ENCODE measurements around the gene SLC66A3. TPM values are rescaled to one million over a fixed set of nuclear protein-coding genes. Genes with fewer than 3 reads are reported as not detected.

SLC66A3 gene
- total and polyA plus RNA-seq, 2 donors (not counting 1 experiment from before 2014, with no cell fraction given) = 23.7 to 32.4 TPM

DNA sequence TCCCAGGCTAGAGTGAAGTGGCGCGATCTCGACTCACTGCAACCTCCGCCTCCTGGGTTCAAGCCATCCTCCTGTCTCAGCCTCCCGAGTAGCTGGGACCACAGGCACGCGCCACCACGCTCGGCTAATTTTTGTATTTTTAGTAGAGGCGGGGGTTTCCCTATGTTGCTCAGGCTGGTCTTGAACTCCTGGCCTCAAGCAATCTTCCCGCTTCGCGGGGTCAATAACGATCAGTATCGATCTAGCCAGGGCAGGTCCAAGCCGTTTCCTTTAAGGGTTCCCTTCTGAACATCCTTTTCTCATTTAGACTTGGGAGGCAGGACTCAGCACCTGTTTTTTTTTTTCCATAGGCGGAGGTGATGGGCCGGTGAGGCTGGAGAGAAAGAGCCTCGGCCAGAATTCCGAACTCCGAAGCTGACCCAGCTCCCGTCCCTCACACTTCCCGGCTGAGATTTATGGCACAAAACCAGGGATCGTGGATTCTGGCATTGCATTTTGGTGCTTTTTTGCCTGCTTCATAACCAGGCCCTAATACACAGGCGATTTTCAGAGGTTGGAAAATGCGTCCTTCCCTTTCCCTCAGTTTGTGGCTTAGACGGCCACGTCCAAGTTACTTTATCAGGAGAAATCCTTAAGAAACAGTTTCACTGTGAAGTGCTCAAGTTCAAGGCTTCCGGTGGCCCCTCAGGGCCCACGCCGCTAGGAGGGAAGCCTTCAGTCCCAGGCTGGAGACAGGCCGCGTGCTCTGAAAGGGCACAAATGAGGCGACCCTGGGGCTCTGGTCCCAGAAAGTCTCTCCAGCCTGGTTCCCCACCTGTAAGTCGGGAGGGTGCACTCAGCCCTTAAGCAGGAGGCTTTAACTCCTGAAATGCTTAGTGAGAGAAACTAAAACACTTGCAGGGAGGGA lies 998 bp upstream of the SLC66A3 start:
- Histone ChIP-seq H3K9me3 (ENCODE audit: control extremely low read depth in 1 of 3, control insufficient read depth in 2 of 3, insufficient read depth in 1 of 3, low read length in 2 of 3) (peaks cover 0 to 3% (median 0%) of the 10 kb centered on the region in 3 donors), H4K20me1 (ENCODE audit: control insufficient read depth, insufficient read depth, low read length, poor library complexity, severe bottlenecking) (peaks cover 13% of the 10 kb centered on the region), H3K36me3 (replicated peaks in 1 of 2; ENCODE audit: control extremely low read depth in 1 of 2, control insufficient read depth in 1 of 2, extremely low read depth in 1 of 2, insufficient read depth in 2 of 2, low read length in 1 of 2) (no peaks in the 10 kb centered on the region), H3K79me2 (ENCODE audit: control insufficient read depth, insufficient read depth, low read length) (peaks cover 17% of the 10 kb centered on the region), H3K9ac (ENCODE audit: low read length) (peak overlapping the region; percentile 78), H3K4me3 (ENCODE audit: control extremely low read depth in 1 of 5, extremely low read depth in 1 of 5, insufficient read depth in 1 of 5, low read depth in 2 of 5, low read length in 4 of 5) (peak overlapping the region; percentile 30 to 87 (median 81)), H3K4me1 (ENCODE audit: control insufficient read depth in 2 of 2, insufficient read depth in 2 of 2, low read length in 2 of 2) (peaks cover 15 to 20% of the 10 kb centered on the region in 2 donors), H3K4me2 (replicated peaks; ENCODE audit: low read depth, low read length, poor library complexity, severe bottlenecking) (peak overlapping the region; percentile 97), H3K27ac (ENCODE audit: low read length in 2 of 2) (peak overlapping the region; percentile 89 to 93), H3K27me3 (replicated peaks in 1 of 4; ENCODE audit: control extremely low read depth in 1 of 4, control insufficient read depth in 3 of 4, insufficient read depth in 4 of 4, low read length in 3 of 4) (peaks cover 0 to 5% (median 0%) of the 10 kb centered on the region in 4 experiments), H2AFZ (ENCODE audit: insufficient read depth, low read depth, low read length, poor library complexity, severe bottlenecking) (peak overlapping the region; percentile 94)
- ChIA-PET CTCF (interaction anchor here (0.7 to 4.3 kb wide), 4 partner anchors 22 to 324 kb away, joined by 3 to 35 read pairs (median 3); a partner anchor contains a TSS), POLR2A (interaction anchor here (1.0 to 1.7 kb wide), 2 partner anchors 21 to 190 kb away, joined by 4 to 11 read pairs; partner anchors contain the start of gene ROCK2)
- Mint-ChIP-seq H3K27ac (peak overlapping the region; percentile 93), H3K4me1 (peaks cover 18% of the 10 kb centered on the region), H3K9me3 (ENCODE audit: insufficient read depth) (no peaks in the 10 kb centered on the region), H3K27me3 (no peaks in the 10 kb centered on the region), H3K4me3 (peak overlapping the region; percentile 88)
- intact Hi-C loops (cut with micrococcal nuclease) = loop anchor here (2.0 to 10.0 kb wide), 3 partner anchors 601 to 1109 kb away; partner anchors contain the start of genes KLF11 and ODC1
- ATAC-seq (ENCODE audit: low read depth) (no peak), DNase-seq (no peak)
- TF ChIP-seq CTCF (IDR thresholded peaks at IDR 0.05) = no peak
- no peak for TF ChIP-seq EZH2 (IDR thresholded peaks at IDR 0.05; ENCODE audit: borderline replicate concordance, insufficient read depth, low read depth, low read length, poor library complexity, severe bottlenecking)
- WGBS (ENCODE audit: insufficient coverage) = 46% methylated on average over 23 of the region's 35 CpGs

All from B cell (primary cell).